NCI-H82 treated with DMSO at 0.1 percent for 48 hours (cell line): Measurements from ENCODE around the gene MYO15A.

Experiments
- DNase-seq: peaks from one replicate; lab custom pipeline; 2025; ENCODE audit not compliant: unreplicated experiment; lab: John Stamatoyannopoulos, UW

The MYO15A gene

GRCh38 chr17:18183334-18184142, 75.0 kb downstream of the MYO15A start, which contains the start of gene ALKBH5:
Gene ALKBH5, plus strand, starts transcription at chr17:18183828. Its CDS starts 416 bp downstream, at chr17:18184244.
- DNase-seq = peak; percentile 99

- no peak for DNase-seq
Measured at GRCh38 chr17:18184143-18185031, 75.8 kb downstream of the MYO15A start.

- DNase-seq = peak; percentile 30
Measured at GRCh38 chr17:18185391-18185790, 76.8 kb downstream of the MYO15A start.

GRCh38 chr17:18185832-18186626, 77.5 kb downstream of the MYO15A start:
- no peak for DNase-seq

- DNase-seq = no peak
Measured at GRCh38 chr17:18186627-18186982, 78.0 kb downstream of the MYO15A start.

GRCh38 chr17:18187226-18187625, 78.7 kb downstream of the MYO15A start:
- no peak for DNase-seq

GRCh38 chr17:18187821-18188761, 79.5 kb downstream of the MYO15A start:
- no peak for DNase-seq

GRCh38 chr17:18190628-18191235, 82.2 kb downstream of the MYO15A start:
- no peak for DNase-seq

- no peak for DNase-seq
Measured at GRCh38 chr17:18191236-18191667, 82.7 kb downstream of the MYO15A start.

- no peak for DNase-seq
Measured at GRCh38 chr17:18191967-18192366, 83.4 kb downstream of the MYO15A start.

GRCh38 chr17:18194394-18194793, 85.8 kb downstream of the MYO15A start:
- no peak for DNase-seq

- DNase-seq = no peak
Measured at GRCh38 chr17:18194804-18195203, 86.2 kb downstream of the MYO15A start.

GRCh38 chr17:18195246-18195645, 86.7 kb downstream of the MYO15A start:
- no peak for DNase-seq

GRCh38 chr17:18197535-18198194, 89.1 kb downstream of the MYO15A start:
- no peak for DNase-seq

GRCh38 chr17:18198530-18198929, 90.0 kb downstream of the MYO15A start:
- no peak for DNase-seq

- no peak for DNase-seq
Measured at GRCh38 chr17:18201108-18201507, 92.6 kb downstream of the MYO15A start.

- no peak for DNase-seq
Measured at GRCh38 chr17:18203308-18203707, 94.8 kb downstream of the MYO15A start.

- no peak for DNase-seq
Measured at GRCh38 chr17:18205861-18206260, 97.3 kb downstream of the MYO15A start.

- no peak for DNase-seq
Measured at GRCh38 chr17:18206962-18207361, 98.4 kb downstream of the MYO15A start.
